ENCODE results near the gene RRP12.

DNA sequence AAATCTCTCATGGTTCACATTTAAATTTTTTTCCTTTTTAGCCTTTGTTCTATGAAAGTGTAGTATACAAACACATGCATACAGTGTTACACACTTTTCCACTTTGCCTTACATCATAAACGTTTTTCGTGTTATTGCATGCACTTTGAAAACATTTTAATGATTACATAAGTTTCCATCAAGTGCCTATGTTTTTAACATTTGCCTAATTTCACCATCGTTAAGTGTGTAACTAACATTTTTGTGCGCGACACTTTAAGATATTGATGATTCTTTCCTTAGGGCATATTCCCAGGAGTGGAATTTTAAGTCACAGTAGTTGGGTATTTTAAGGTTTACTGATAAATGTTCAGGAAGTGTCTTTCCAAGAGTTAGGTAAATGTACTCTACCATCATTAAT lies 65.1 kb downstream of the RRP12 start:
- TF ChIP-seq, protein P1, sequence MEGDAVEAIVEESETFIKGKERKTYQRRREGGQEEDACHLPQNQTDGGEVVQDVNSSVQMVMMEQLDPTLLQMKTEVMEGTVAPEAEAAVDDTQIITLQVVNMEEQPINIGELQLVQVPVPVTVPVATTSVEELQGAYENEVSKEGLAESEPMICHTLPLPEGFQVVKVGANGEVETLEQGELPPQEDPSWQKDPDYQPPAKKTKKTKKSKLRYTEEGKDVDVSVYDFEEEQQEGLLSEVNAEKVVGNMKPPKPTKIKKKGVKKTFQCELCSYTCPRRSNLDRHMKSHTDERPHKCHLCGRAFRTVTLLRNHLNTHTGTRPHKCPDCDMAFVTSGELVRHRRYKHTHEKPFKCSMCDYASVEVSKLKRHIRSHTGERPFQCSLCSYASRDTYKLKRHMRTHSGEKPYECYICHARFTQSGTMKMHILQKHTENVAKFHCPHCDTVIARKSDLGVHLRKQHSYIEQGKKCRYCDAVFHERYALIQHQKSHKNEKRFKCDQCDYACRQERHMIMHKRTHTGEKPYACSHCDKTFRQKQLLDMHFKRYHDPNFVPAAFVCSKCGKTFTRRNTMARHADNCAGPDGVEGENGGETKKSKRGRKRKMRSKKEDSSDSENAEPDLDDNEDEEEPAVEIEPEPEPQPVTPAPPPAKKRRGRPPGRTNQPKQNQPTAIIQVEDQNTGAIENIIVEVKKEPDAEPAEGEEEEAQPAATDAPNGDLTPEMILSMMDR (IDR thresholded peaks at IDR 0.05): no peak
- no peak for TF ChIP-seq POLR2A (IDR thresholded peaks at IDR 0.05)
